GM21528 (cell line): ENCODE measurements around the gene CDK12.

Experiments used
- ATAC-seq: cut with Tn5 transposase; IDR thresholded peaks from one replicate; pipeline ENCODE4 v1.9.1; 2021; ENCODE audit warnings: mild to moderate bottlenecking, moderate library complexity; ENCODE audit not compliant: unreplicated experiment, low FRiP score

Gene CDK12

GRCh38 chr17:39579318-39580081, 118.2 kb downstream of the CDK12 start:
- no peak for ATAC-seq

- no peak for ATAC-seq
Measured at GRCh38 chr17:39580082-39580468, 118.8 kb downstream of the CDK12 start.

- ATAC-seq: no peak
Measured at GRCh38 chr17:39581071-39581758, 119.9 kb downstream of the CDK12 start.

- ATAC-seq: no peak
Measured at GRCh38 chr17:39581759-39582085, 120.4 kb downstream of the CDK12 start.

GRCh38 chr17:39582658-39583057, 121.4 kb downstream of the CDK12 start:
- ATAC-seq: no peak
